Neural cell (in vitro differentiated cells): Measurements from ENCODE around the gene E4F1. TPM values are rescaled to one million over a fixed set of nuclear protein-coding genes. Genes with fewer than 3 reads are reported as not detected.
A peak's percentile ranks its signal among the peaks of the same experiment; 100 is the strongest.

Source experiments
- H2AFZ ChIP-seq: fragments of 200-600, 300-800 bp; sonication (generic), shearing (Covaris generic); 2 replicates; pipeline ENCODE4 v1.6.0; 2014; ENCODE audit warnings: low read depth, mild to moderate bottlenecking, antibody characterized with exemption, low read length, moderate library complexity
- H3F3A ChIP-seq: fragments of 200-600 bp; shearing (Covaris generic); 2 replicates; pipeline ENCODE4 v1.6.1; 2016; ENCODE audit warnings: mild to moderate bottlenecking, moderate library complexity, mixed read lengths, antibody characterized with exemption, low read length; ENCODE audit not compliant: insufficient read depth, poor library complexity, severe bottlenecking
- H3K27ac ChIP-seq: fragments of 200-600, 300-800 bp; sonication (generic), shearing (Covaris generic); 2 replicates; pipeline ENCODE4 v1.5.1; 2014; ENCODE audit warnings: mild to moderate bottlenecking, low read length, moderate library complexity
- H3K27me3 ChIP-seq: fragments of 300-800, 200-600 bp; sonication (generic), shearing (Covaris generic); 2 replicates; pipeline ENCODE4 v1.6.0; 2014; ENCODE audit warnings: mild to moderate bottlenecking, low read depth, low read length, moderate library complexity; ENCODE audit not compliant: insufficient read depth
- H3K36me3 ChIP-seq: fragments of 300-800, 200-600 bp; sonication (generic), shearing (Covaris generic); 2 replicates; pipeline ENCODE4 v1.5.1; 2014; ENCODE audit warnings: mild to moderate bottlenecking, antibody characterized with exemption, low read length, moderate library complexity; ENCODE audit not compliant: insufficient read depth
- H3K4me2 ChIP-seq: fragments of 300-800, 200-600 bp; sonication (generic), shearing (Covaris generic); 2 replicates; pipeline ENCODE4 v1.6.0; 2014; ENCODE audit warnings: mild to moderate bottlenecking, low read length
- H3K4me3 ChIP-seq: fragments of 300-800, 200-600 bp; sonication (generic), shearing (Covaris generic); 2 replicates; pipeline ENCODE4 v1.5.1; 2014; ENCODE audit warnings: mild to moderate bottlenecking, low read length, moderate library complexity
- H3K79me2 ChIP-seq: fragments of 200-600 bp; shearing (Covaris generic); replicated peaks from 2 replicates; pipeline ENCODE4 v1.6.0; 2014; ENCODE audit warnings: mild to moderate bottlenecking, low read length, moderate library complexity; ENCODE audit not compliant: insufficient read depth
- H3K9ac ChIP-seq: fragments of 300-800, 200-600 bp; sonication (generic), shearing (Covaris generic); 2 replicates; pipeline ENCODE4 v1.6.1; 2016; ENCODE audit warnings: mild to moderate bottlenecking, low read length, mixed read lengths
- H3K9me2 ChIP-seq: fragments of 200-600 bp; shearing (Covaris generic); 2 replicates; pipeline ENCODE4 v1.6.1; 2016; ENCODE audit warnings: mild to moderate bottlenecking, low read length, mixed read lengths; ENCODE audit not compliant: insufficient read depth
- H3K9me3 ChIP-seq: fragments of 200-600, 300-800 bp; sonication (generic), shearing (Covaris generic); 2 replicates; pipeline ENCODE4 v1.6.1; 2016; ENCODE audit warnings: mild to moderate bottlenecking, mixed run types, low read length, moderate library complexity, mixed read lengths
- H4K20me1 ChIP-seq: fragments of 200-600 bp; shearing (Covaris generic); 2 replicates; pipeline ENCODE4 v1.6.1; 2016; ENCODE audit warnings: mild to moderate bottlenecking, mixed run types; ENCODE audit not compliant: insufficient read depth
- CTCF ChIP-seq: fragments of 450-650 bp; IDR thresholded peaks from 2 replicates; pipeline ENCODE4 v1.5.1; 2014; ENCODE audit warnings: antibody characterized with exemption, mild to moderate bottlenecking, moderate library complexity; ENCODE audit not compliant: poor library complexity, severe bottlenecking
- EP300 ChIP-seq: fragments of 450-650 bp; conservative IDR thresholded peaks from 2 replicates; pipeline ENCODE4 v1.6.1; 2014; ENCODE audit warnings: antibody characterized with exemption, mild to moderate bottlenecking, moderate library complexity; ENCODE audit not compliant: poor library complexity, severe bottlenecking
- EZH2 ChIP-seq: fragments of 200-600, 300-800 bp; shearing (Covaris generic), sonication (generic); IDR thresholded peaks from 2 replicates; pipeline ENCODE4 v1.6.1; 2014; ENCODE audit warnings: antibody characterized with exemption, low read length, borderline replicate concordance, mild to moderate bottlenecking; ENCODE audit not compliant: insufficient read depth, poor library complexity, severe bottlenecking
- MXI1 ChIP-seq: fragments of 450-650 bp; conservative IDR thresholded peaks from 2 replicates; pipeline ENCODE4 v1.6.1; 2014; ENCODE audit warnings: antibody characterized with exemption, mild to moderate bottlenecking; ENCODE audit not compliant: poor library complexity, severe bottlenecking
- POLR2AphosphoS5 ChIP-seq: IDR thresholded peaks from 2 replicates; pipeline ENCODE4 v1.6.1; 2012
- RAD21 ChIP-seq: fragments of 450-650 bp; conservative IDR thresholded peaks from 2 replicates; pipeline ENCODE4 v1.6.1; 2014; ENCODE audit warnings: antibody characterized with exemption, mild to moderate bottlenecking, moderate library complexity
- REST ChIP-seq: IDR thresholded peaks from 2 replicates; pipeline ENCODE4 v1.6.1; 2012; ENCODE audit warnings: borderline replicate concordance
- SMC3 ChIP-seq: fragments of 450-650 bp; conservative IDR thresholded peaks from 2 replicates; pipeline ENCODE4 v1.6.1; 2014; ENCODE audit warnings: antibody characterized with exemption, mild to moderate bottlenecking, moderate library complexity; ENCODE audit not compliant: poor library complexity
- TAF1 ChIP-seq: IDR thresholded peaks from 2 replicates; pipeline ENCODE4 v1.6.1; 2012; ENCODE audit warnings: low read depth
- polyA plus RNA-seq: library from polyadenylated mRNA; depleted of rRNA; stranded (reverse); fragments of >200 nt; gene quantifications from 2 replicates; pipeline ENCODE4 v1.2.3, GENCODE V29; 2014

The E4F1 gene
- polyA plus RNA-seq, 1 donor from 2014 or later, result 64.9 TPM

GRCh38 chr16:2236337-2237101 is 13.1 kb downstream of the E4F1 start, which contains the start of gene DNASE1L2:
Gene DNASE1L2, plus strand, starts transcription at chr16:2236444. Its CDS starts 373 bp downstream, at chr16:2236817.
- H4K20me1 ChIP-seq, result no peaks in the 10 kb centered on the region
- peak within 1 kb of the TSS; percentile 25 for H3K4me3 ChIP-seq
- no peak for TF ChIP-seq TAF1
- no peak for TF ChIP-seq MXI1
- no peak for TF ChIP-seq SMC3
- TF ChIP-seq EZH2, result no peak
- TF ChIP-seq POLR2AphosphoS5, result no peak
- TF ChIP-seq REST, result no peak
- TF ChIP-seq RAD21, result no peak
- TF ChIP-seq CTCF, result no peak
- TF ChIP-seq EP300, result no peak
- no peaks in the 10 kb centered on the region for H3K79me2 ChIP-seq
- H3F3A ChIP-seq, result no peaks in the 10 kb centered on the region
- peaks cover 15% of the 10 kb centered on the region for H3K27me3 ChIP-seq
- H3K4me2 ChIP-seq, result no peak within 1 kb of the TSS
- H3K9ac ChIP-seq, result no peak within 1 kb of the TSS
- H3K27ac ChIP-seq, result no peak within 1 kb of the TSS
- H3K36me3 ChIP-seq, result no peaks in the 10 kb centered on the region
- no peak within 1 kb of the TSS for H2AFZ ChIP-seq
- no peaks in the 10 kb centered on the region for H3K9me3 ChIP-seq
- H3K9me2 ChIP-seq, result no peaks in the 10 kb centered on the region

GRCh38 chr16:2237102-2237482 is 13.7 kb downstream of the E4F1 start:
- H2AFZ ChIP-seq, result no peak overlapping the region
- TF ChIP-seq EP300 (no peak), TAF1 (no peak), EZH2 (no peak), REST (no peak), SMC3 (no peak), CTCF (no peak), POLR2AphosphoS5 (no peak), RAD21 (no peak), MXI1 (no peak)
- peaks cover 15% of the 10 kb centered on the region for H3K27me3 ChIP-seq
- no peaks in the 10 kb centered on the region for H3K9me2 ChIP-seq
- H3K27ac ChIP-seq, result no peak overlapping the region
- H3K9me3 ChIP-seq, result no peaks in the 10 kb centered on the region
- H3F3A ChIP-seq, result no peaks in the 10 kb centered on the region
- H3K4me2 ChIP-seq, result no peak overlapping the region
- H3K4me3 ChIP-seq, result peak overlapping the region; percentile 25
- no peaks in the 10 kb centered on the region for H4K20me1 ChIP-seq
- H3K36me3 ChIP-seq, result no peaks in the 10 kb centered on the region
- no peak overlapping the region for H3K9ac ChIP-seq
- no peaks in the 10 kb centered on the region for H3K79me2 ChIP-seq
